ENCODE data around the gene TRIM66.

TRIM66 gene

GRCh38 chr11:8726395-8726794, 43.9 kb upstream of the TRIM66 start:
- DNase-seq (ENCODE audit: low read depth) = no peak
- H3K4me3 ChIP-seq (ENCODE audit: control insufficient read depth, low read depth, low read length) = no peak overlapping the region
- TF ChIP-seq CTCF (conservative IDR thresholded peaks at IDR 0.05; ENCODE audit: control insufficient read depth, insufficient read depth, low read depth, low read length) = no peak

- no peak for TF ChIP-seq CTCF (conservative IDR thresholded peaks at IDR 0.05; ENCODE audit: control insufficient read depth, insufficient read depth, low read depth, low read length)
- H3K4me3 ChIP-seq (ENCODE audit: control insufficient read depth, low read depth, low read length) = no peak overlapping the region
- DNase-seq (ENCODE audit: low read depth) = no peak
Measured at GRCh38 chr11:8724682-8725081, 42.2 kb upstream of the TRIM66 start.

- TF ChIP-seq CTCF (conservative IDR thresholded peaks at IDR 0.05; ENCODE audit: control insufficient read depth, insufficient read depth, low read depth, low read length) = no peak
- no peak for DNase-seq (ENCODE audit: low read depth)
- H3K4me3 ChIP-seq (ENCODE audit: control insufficient read depth, low read depth, low read length) = no peak overlapping the region
Measured at GRCh38 chr11:8723711-8724110, 41.2 kb upstream of the TRIM66 start.

GRCh38 chr11:8722809-8723208, 40.3 kb upstream of the TRIM66 start:
- TF ChIP-seq CTCF (conservative IDR thresholded peaks at IDR 0.05; ENCODE audit: control insufficient read depth, insufficient read depth, low read depth, low read length) = no peak
- DNase-seq (ENCODE audit: low read depth) = no peak
- H3K4me3 ChIP-seq (ENCODE audit: control insufficient read depth, low read depth, low read length) = no peak overlapping the region

GRCh38 chr11:8721609-8722500, 39.4 kb upstream of the TRIM66 start:
- no peak for TF ChIP-seq CTCF (conservative IDR thresholded peaks at IDR 0.05; ENCODE audit: control insufficient read depth, insufficient read depth, low read depth, low read length)
- H3K4me3 ChIP-seq (ENCODE audit: control insufficient read depth, low read depth, low read length) = no peak overlapping the region
- DNase-seq (ENCODE audit: low read depth) = peak; percentile 65

GRCh38 chr11:8720868-8721608, 38.6 kb upstream of the TRIM66 start:
- no peak for DNase-seq (ENCODE audit: low read depth)
- no peak for TF ChIP-seq CTCF (conservative IDR thresholded peaks at IDR 0.05; ENCODE audit: control insufficient read depth, insufficient read depth, low read depth, low read length)
- H3K4me3 ChIP-seq (ENCODE audit: control insufficient read depth, low read depth, low read length) = no peak overlapping the region

Data from fibroblast of mammary gland (primary cell).